ENCODE measurements around the gene EYA2.

DNA sequence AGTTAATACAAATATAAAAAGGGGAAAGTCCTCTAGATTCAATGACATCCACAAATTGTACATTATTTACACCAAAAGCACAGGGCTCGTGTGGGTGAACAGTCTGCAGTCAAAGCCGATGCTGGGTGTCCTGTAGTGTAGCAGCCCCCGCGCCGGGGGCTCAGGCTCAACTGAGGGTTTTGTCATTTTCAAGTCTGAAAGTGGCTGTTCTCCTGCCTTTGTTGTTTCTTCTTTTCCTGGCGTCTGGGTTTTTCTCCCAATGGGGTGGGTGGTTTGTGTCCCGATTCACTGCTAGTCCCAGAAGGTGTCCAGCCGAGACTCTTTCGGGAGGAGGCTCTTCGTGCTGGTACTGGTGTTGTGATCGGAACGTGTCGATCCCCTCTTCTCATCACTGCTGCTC, 315.8 kb downstream of the EYA2 start:
- TF ChIP-seq HDGF (IDR thresholded peaks at IDR 0.05; ENCODE audit: borderline replicate concordance) (no peak), TARDBP (IDR thresholded peaks at IDR 0.05) (no peak)

All from HEK293T (cell line).